HG03439 (cell line): ENCODE data around the gene SP1.
"Not testable (repeated sequence)": the region's sequence is repeated elsewhere in the genome, so short reads cannot be mapped to it uniquely, and the experiment has no call there.

Experiments
- ATAC-seq: cut with Tn5 transposase; IDR thresholded peaks from one replicate; pipeline ENCODE4 v1.9.1; 2021; ENCODE audit warnings: mild to moderate bottlenecking, moderate library complexity; ENCODE audit not compliant: unreplicated experiment

The SP1 gene

GRCh38 chr12:53410951-53411350, 31.0 kb downstream of the SP1 start:
- no peak for ATAC-seq

- ATAC-seq = no peak
These were observed 33.7 kb downstream of the SP1 start for GRCh38 chr12:53413485-53414204.

- no peak for ATAC-seq
These were observed 34.9 kb downstream of the SP1 start for GRCh38 chr12:53414756-53415417.

- not testable (repeated sequence) for ATAC-seq
These were observed 35.9 kb downstream of the SP1 start for GRCh38 chr12:53415752-53416389.

GRCh38 chr12:53417291-53417816, 37.4 kb downstream of the SP1 start:
- not testable (repeated sequence) for ATAC-seq

- ATAC-seq = no peak
These were observed 38.2 kb downstream of the SP1 start for GRCh38 chr12:53418221-53418620.

GRCh38 chr12:53419756-53420155, 39.8 kb downstream of the SP1 start:
- no peak for ATAC-seq

GRCh38 chr12:53422247-53422646, 42.3 kb downstream of the SP1 start:
- ATAC-seq = not testable (repeated sequence)

GRCh38 chr12:53423597-53423996, 43.6 kb downstream of the SP1 start, which contains the start of gene AMHR2:
Gene AMHR2, plus strand, starts transcription at chr12:53423855. Its CDS starts 80 bp downstream, at chr12:53423935.
- ATAC-seq = no peak

GRCh38 chr12:53424626-53425514, 44.9 kb downstream of the SP1 start:
- no peak for ATAC-seq

- ATAC-seq = no peak
These were observed 45.7 kb downstream of the SP1 start for GRCh38 chr12:53425515-53426150.

- ATAC-seq = no peak
These were observed 48.1 kb downstream of the SP1 start for GRCh38 chr12:53427905-53428594.

GRCh38 chr12:53428741-53429140, 48.8 kb downstream of the SP1 start:
- ATAC-seq = no peak

- no peak for ATAC-seq
These were observed 50.1 kb downstream of the SP1 start for GRCh38 chr12:53430116-53430515.

GRCh38 chr12:53431187-53431586, 51.2 kb downstream of the SP1 start:
- no peak for ATAC-seq

GRCh38 chr12:53435326-53435725, 55.4 kb downstream of the SP1 start:
- ATAC-seq = not testable (repeated sequence)

- not testable (repeated sequence) for ATAC-seq
These were observed 59.6 kb downstream of the SP1 start for GRCh38 chr12:53439582-53439981.

- ATAC-seq = peak; percentile 98
These were observed 61.3 kb downstream of the SP1 start, which contains the start of gene PRR13 for GRCh38 chr12:53441040-53441833. Gene PRR13, plus strand, starts transcription at chr12:53441734. Its CDS starts 981 bp downstream, at chr12:53442715.

GRCh38 chr12:53443955-53444354, 64.0 kb downstream of the SP1 start:
- ATAC-seq = no peak
